ENCODE measurements around the gene COL17A1.

COL17A1 gene

DNA sequence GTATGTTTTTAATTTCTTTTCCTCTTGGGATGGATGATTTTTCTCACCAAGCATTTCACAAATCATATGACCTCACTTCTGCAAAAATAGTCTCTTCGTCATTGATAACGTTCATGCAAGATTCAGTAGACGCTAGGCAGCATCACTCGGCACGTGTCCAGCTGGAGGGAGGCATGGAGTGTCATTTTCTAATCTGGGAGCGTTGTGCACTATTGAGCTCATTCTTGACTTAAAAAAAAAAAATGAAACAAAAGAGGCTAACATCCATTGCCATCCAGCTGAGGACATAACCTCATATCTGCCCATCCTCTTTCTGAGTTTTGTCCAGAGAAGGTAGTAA lies 56.2 kb downstream of the COL17A1 start:
- DNase-seq: no peak

DNA sequence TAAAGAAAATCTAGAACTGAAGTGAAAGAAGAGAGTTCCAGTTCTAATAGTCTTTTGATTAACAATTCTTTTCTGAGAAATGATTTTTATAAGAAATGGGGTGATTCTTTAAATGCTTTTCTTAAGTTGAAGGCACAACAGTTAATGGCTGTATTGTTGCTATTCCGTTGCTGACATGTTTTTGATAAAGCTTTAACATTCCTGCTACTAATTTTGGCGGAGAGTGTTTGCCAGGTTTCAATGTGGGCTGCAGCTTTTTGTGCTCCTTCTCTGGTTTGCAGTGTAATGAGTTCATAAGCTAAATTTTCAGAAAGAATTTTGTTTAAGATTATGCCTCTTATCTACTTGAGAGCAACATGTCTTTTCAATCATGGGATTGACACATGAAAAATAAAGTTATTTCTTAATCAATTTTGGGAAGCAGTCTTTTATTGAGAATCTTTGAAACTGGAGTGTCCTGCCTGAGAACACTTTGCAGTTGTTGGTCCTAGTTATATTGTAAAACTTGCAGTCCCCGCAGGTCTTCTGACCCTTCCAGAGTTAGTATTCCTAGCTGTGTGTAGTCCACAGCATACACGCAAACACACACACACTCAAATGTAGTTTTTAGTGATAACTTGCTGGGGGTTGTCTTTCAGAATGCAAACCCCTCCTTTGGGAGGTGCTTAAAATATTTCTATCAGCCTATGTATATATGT lies 56.7 kb downstream of the COL17A1 start:
- no peak for DNase-seq

DNA sequence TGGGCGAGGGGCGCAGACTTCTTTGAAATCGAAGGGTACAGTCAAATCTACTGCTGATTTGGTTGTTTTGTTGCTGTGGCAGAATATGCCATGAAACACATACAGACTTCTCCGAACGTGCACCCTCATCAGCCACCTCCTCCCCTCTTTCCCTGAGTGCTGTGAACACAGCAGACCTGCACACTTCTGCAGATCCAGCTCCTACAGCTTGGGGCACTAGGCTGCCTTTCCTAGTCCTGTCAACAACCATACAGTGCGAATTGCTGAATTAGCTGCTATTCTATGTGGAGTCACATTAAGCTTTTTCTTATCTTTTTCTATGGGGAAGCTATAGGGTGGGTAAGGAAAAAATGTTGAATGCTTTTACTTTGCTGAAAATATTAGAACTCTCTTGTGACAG lies 57.5 kb downstream of the COL17A1 start:
- no peak for DNase-seq

DNA sequence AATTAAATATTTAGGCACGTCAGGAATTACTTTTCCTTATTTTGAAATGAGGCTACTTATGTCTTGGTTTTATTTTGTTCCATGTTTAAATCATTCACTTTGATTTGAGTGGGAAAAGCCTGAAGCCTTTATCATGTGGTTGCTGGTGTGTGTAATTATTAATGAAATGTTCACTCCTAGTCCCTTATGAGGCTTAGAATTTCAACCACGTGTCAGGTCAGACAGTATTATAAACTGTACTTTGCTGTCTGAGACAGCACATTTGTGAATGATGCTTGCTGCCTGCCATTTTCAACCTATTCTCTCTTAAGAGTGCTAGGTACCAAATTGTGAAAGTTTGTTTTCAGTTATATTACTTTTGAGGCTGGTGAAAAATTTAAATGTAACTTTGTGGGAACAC lies 58.9 kb downstream of the COL17A1 start:
- DNase-seq: no peak

DNA sequence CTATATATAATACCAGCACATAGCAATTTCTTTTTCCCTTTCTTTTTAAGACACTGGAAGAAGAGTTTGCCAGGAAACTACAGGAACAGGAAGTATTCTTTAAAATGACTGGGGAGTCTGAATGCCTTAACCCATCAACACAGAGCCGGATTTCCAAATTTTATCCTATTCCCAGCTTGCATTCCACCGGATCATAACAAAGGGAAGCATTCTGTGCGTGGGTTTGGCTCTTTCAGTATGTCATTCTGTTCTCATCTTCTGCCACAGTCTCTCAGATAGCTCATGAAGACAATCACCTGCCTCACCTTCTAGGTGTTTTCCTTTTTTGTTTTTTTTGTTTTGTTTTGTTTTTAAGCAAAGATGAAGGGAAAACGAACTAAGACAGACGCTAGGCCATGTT lies 60.2 kb downstream of the COL17A1 start:
- DNase-seq: no peak

DNA sequence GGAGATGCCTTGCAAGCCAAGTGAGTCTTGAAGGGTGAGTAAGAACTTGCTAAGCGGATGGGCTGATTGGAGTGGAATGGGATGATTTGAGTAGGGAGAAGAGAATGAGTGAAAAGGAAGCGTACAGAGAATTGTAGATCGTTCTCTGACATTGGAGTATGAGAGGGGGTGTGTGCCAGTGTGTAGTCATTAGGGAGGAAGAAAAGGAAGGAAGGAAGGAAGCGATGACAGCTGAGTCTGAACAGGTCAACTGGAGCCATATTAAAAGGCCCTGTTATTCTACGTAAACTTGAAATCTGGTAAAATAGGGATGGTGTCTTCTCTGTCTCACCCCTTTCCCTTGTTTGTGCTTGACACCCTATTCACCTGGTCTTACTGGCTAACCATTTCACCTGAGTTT lies 63.7 kb downstream of the COL17A1 start:
- no peak for DNase-seq

DNA sequence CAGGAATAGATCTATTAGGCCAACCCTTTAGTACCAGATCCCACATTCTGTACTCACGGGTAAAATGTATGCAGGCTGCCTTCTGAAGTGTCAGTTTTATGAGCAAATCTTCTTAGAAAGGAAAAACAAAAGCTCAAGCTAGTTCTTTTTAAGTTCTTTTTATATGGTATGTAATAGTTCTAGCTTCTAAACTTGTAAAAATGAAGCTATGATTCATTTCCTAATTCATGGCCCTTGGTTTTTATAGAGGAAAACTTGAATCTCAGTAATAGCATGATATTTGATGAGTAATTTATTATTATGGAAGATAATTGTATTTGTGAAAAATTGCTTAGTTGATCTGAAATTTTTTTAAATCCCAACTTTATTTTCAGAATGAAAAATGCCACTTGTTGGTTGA lies 64.4 kb downstream of the COL17A1 start:
- DNase-seq: no peak

DNA sequence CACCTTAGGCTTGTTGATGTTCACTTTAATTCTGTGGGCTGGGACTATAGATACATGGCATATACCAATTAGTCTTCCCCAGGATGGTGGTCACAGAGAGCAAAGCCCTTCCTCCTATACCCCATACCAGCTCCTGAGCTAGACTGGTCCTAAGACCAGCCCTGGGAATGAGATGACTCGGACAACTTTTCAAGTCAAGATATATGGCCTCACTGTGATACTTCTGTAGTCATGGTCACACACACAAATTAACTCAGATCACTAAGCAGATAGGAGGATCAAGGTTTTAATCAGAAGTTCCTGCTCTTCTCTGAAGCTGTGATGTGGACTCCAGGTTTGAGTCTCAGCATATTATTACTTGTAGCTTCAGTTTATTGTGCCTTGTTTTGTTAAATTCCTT lies 65.7 kb downstream of the COL17A1 start:
- no peak for DNase-seq

DNA sequence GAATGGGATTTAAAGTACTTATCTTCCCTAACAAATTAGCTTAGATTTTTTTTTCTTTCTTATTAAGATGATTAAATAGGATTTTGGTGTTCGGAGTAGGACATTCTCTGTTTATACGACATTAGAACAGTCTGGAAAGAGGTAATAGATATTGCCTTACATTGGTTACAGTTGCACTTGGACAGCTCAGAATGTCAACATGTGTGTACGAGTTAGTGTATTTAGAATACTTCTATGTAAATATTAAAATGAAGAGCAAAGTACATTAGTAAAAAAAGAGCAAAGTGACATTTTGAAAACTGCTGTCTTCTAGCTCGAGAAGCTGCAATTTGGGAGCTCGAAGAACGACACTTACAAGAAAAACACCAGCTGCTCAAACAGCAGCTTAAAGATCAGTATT lies 67.2 kb downstream of the COL17A1 start:
- no peak for DNase-seq

DNA sequence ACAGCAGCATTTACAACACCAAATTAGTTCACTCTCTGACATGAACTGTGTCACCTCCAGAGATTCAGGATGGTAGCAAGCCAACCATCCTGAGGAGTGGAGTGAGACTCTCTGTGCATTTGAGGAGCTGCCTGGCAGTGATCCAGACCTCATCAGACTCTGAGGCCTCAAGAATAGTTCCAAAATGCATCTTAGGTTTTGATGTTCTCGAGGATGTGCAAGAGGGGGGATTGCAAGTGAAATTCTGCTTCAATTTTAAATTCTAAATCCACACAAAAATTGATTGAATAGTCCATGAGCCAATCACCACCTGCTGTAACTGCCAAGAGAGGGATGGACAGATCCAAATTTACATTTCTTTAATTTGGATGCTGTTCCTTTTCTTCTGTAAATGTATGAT lies 69.0 kb downstream of the COL17A1 start:
- no peak for DNase-seq

DNA sequence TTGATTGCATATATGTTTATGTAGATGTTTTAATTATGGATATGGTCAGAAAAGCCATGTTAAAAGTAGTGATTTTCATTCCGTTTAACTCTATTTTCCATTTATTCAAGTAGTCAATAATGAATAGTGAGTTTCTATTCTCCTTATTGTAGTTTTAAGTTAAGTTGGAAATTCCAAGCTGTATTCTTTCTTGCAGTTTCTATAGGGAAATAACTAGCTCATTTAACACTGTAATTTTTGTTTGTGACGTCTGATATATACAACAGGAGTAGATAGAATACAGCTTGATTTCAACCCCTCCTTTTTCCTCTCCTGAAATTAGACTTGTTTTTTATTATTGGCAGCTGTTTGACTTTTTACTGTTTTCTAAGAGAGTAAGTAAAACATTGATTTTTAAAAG lies 71.5 kb downstream of the COL17A1 start:
- no peak for DNase-seq

DNA sequence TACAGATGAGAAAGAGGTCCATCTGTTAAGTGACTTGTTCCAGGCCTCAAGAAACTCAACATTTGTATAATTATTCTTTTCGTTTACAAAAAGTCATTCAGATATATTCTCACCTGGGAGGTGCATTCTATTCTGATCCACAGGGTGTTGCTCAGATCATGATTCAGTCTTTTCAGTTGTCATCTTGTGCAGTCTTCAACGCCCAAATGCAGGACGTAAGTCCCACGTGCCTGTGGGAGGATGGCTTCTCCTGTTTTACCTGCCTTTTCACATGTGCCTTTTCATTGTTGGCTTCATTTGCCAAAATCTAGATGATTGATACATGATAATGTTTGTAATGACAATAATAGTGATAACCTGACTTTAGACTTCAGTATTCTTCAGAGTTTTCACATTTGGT lies 72.2 kb downstream of the COL17A1 start:
- no peak for DNase-seq

DNA sequence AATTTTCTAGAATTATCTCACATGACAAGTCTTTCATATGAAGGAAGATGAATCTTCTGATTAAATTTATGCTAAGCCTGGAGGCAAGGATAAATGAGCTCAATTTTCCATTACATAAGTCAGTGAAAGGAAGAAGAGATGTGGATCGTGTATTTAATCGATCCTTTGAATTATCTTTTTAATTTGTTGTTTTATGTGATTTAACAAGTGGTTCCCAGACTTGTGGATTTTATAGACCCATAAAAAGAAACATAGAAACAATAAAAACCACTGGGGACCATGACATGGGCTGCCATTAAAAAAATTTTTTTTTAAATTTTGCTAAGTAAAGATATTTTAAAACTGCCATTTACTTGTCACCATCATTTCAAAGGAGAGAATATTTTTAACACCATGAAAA lies 73.8 kb downstream of the COL17A1 start:
- no peak for DNase-seq

DNA sequence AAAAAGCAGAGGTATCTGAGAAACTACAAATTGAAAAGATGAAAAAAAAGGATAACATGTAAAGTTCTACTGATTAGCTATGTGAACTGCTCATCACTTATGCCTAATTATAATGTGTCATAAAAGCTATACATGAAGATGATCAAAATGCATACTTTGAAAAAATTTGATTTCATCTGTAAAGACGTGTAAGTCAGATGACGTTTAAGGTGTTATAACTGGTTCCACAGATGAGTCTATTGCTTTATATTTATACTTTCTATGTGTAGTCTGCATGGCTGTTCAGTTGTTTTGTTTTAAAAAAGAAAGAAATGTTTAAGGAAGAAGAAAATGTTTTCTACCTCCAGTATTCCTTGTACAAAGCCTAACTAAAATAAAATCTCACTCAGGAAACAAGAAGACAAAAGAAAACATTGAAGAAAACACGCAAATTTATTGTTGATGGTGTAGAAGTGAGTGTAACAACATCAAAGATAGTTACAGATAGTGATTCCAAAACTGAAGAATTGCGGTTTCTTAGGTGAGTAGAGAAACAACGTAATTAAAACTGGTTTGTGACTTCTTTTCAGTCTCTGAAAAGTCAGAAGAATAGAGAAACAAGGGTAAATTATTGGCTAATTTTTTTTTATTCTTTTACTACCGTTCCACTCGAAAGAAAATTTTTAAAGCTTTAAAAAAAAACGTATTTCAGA lies 80.4 kb downstream of the COL17A1 start:
- no peak for DNase-seq

DNA sequence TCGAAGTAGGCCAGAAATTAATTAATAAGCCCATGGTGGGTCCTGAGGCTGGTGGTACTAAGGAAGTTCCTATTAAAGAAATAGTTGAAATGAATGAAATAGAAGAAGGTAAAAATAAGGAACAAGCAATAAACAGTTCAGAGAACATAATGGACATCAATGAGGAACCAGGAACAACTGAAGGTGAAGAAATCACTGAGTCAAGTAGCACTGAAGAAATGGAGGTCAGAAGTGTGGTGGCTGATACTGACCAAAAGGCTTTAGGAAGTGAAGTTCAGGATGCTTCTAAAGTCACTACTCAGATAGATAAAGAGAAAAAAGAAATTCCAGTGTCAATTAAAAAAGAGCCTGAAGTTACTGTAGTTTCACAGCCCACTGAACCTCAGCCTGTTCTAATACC lies 82.8 kb downstream of the COL17A1 start:
- DNase-seq: no peak

DNA sequence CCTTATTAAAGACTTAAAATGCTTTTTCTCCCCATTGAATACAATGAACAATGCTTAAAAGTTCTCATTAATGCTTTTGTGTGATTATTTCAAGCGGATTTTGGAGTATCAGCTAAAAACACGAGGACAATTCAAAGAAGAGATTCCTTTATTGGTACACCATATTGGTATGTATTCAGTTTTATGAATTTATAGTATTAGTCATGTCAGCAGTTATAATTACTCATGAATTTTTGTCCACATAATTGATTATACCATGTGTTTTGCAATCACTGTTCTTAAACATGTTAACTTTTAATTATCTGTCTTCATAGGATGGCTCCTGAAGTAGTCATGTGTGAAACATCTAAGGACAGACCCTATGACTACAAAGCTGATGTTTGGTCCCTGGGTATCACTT lies 86.9 kb downstream of the COL17A1 start:
- no peak for DNase-seq

DNA sequence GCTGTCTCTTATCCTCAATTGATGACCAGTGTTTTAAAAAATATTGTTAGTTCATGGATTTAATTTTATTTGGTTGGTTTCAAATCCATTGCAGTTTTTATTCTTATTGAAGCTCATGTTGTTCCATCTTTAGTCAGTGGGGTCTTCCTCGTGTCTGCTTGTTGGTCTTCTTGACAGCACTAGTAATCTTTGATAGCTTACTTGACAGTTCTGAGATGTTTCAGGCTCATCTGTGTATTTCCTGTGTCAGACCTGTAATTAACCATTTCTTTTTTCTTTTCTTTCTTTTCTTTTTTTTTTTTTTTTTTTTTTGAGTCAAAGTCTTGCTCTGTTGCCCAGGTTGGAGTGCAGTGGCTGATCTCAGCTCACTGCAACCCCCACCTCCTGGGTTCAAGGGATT lies 90.5 kb downstream of the COL17A1 start:
- DNase-seq: no peak

DNA sequence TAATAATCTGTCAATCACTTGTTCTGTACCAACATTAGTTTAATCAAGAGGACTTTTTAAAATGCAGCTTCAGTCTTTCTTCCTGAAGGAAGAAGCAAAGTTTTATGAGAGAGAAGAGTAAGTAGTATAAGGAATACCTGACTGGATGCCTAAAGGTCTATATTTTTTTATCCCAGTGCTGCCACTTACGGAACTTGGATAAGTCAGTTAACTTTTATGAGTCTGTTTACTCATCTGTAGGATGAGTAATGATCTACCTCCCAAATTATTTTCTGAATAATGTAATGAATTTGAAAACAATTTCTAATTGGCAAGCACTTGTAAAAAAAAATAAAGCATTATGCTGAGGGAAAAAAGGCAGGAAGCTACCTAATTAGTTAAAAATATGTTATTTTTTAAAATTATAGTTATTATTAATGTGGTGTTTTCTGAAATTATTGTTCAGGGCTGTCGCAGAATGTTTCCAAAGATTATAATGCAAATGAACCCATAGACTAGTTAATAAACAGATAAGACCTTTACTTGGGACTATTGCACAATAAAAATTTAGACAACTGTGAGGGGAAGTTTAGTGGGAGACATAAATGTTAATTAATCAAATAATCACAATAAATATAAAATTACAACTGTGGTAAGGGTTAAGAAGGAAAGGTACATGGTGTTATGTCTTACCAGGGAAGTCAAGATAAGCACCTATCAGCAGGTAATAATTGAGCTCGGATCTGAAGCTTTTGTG lies 94.1 kb downstream of the COL17A1 start:
- DNase-seq: no peak

DNA sequence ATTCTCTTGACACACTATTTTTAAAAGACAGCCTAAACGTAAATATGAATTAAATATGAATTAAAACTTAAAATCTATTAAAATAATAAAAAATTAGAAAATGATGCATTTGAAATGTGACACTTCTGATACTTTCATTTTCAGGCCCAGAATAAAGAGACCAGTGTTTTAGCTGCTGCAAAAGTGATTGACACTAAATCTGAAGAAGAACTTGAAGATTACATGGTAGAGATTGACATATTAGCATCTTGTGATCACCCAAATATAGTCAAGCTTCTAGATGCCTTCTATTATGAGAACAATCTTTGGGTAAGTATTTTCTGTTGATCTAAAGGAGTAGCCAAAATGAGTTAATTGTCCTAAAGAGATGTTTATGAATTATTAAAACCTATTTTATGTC lies 95.1 kb downstream of the COL17A1 start:
- DNase-seq: no peak

DNA sequence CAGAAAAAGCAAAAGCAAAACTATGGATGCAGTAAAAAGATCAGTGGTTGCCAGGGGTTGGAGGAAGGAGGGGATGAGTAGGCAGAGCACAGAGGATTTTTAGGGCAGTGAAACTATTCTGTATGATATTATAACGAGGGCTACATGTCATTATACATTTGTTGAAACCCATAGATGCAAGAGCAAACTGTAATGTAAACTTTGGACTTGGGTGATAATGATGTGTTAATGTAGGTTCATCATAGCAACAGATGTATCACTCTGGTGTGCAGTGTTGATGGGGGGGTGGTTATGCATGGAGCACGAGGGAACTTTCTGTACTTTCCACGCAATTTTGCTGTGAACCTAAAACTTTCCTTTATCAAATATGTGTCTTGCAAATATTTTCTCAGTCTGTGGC lies 95.6 kb downstream of the COL17A1 start:
- no peak for DNase-seq

DNA sequence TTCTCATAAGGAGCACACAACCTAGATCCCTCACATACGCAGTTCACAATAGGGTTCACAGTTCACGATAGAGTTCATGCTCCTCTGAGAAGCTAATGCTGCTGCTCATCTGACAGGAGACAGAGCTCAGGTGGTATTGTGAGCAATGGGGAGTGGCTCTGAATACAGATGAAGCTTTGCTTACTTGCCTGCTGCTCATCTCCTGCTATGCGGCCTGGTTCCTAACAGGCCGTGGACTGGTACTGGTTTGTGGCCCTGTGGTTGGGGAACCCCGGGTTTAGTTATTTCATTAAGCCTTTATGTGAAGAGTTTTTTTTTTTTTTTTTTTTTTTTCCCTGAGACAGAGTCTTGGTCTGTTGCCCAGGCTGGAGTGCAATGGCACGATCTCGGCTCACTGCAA lies 99.3 kb downstream of the COL17A1 start:
- DNase-seq: no peak

DNA sequence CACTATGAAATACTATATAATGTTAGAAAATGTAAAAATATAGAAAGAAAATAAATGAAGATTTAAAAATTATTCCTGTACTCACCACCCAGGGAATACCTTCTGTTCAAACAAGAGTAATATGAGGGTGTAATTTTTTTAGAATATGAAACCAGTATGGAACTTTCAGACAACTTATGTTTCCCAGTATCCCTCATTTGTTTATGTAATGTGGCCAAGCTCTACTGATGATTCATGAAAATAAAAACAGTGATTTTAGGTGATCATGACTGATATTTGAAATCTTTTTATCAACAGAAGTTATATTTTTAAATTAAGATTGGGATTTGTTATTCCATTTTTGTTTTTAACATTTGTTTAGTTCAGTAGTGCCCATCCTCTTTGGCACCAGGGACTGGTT lies 100.0 kb downstream of the COL17A1 start:
- no peak for DNase-seq

DNA sequence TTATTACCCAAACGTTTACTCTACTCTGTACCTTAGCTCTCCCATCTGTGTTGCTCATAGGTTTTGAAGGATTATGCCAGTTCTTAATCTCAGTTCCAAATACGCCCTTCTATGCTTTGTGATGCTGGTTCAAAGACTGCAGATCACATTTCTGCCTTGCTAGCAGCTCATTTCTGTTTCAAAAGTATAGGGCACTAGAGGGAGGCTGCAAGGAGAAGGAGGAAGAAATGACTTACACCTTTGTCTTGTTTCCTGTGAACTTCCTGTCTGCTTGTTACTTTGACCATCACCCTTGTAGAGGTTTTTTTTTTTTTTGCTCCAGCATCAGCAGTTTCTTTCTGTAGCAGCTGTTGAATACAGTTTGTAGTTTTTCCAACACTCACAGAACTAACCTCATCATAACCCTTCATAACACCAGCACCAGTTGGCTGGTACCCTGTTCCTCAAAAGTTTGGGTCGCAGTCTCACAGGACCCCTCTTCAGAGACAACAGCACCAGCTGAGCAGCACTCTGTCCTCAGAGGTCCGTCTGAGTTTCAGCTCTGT lies 102.2 kb downstream of the COL17A1 start:
- DNase-seq: no peak

DNA sequence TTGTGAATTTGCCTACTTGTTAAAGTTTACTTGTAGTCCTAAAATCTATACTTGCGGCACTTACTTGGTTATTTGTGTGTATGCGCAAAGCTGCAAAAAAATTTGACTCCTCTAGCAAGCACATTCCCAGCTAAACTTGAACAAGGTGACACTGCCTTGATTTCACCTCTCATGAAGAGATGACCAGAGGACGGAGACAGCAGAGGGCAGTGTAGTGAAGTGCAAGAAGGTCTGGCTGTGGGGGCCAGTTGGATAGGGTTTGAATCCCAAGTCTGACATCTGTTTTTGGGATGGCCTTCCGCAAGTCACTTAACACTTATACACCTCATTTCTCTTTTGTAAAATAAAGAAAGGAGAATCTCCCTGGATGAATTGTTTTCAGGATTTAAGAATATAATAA lies 103.0 kb downstream of the COL17A1 start:
- DNase-seq: no peak
